GM19467 (cell line): ENCODE measurements around the gene KIFC3.
"Not testable (repeated sequence)": the region's sequence is repeated elsewhere in the genome, so short reads cannot be mapped to it uniquely, and the experiment has no call there.

ENCODE experiments used
- ATAC-seq: cut with Tn5 transposase; IDR thresholded peaks from one replicate; pipeline ENCODE4 v1.9.1; 2021; ENCODE audit warnings: mild to moderate bottlenecking, moderate library complexity; ENCODE audit not compliant: unreplicated experiment

Gene KIFC3

DNA sequence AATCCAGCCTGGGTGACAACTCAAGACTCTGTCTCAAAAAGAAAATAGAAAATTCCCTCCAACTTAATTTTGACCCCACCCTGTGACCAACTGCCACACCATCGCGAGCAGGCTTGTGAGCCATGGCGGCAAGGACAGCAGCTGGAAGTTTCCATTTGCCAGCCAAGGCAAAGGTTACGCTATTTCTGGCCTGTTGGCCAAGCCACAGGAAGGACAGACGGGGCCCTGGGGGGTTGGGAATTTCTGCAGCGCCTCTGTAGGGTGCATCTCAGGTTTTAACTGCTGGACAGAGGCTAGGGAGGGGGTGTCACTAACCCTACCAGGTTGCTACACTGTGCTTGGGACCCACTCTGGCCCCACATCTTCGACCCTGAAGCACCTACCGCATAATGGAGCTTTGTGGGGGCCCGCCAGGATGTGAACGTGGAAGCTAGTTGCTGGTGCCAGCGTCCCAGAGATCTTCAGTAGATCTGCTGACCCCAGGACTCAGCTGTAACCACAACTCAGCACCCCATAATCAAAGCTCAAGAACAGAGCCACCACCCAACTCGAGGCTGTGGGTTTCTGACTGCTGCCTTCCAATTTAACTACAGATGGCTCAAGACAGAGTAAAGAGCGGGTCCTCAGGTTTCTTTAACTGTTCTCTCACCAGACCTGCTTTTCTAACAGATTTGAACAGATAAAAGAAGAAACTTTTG is 10.9 kb downstream of the KIFC3 start:
- ATAC-seq = no peak

GRCh38 chr16:57788951-57789350 is 13.3 kb downstream of the KIFC3 start:
- no peak for ATAC-seq

- no peak for ATAC-seq
These were observed 13.9 kb downstream of the KIFC3 start for GRCh38 chr16:57788252-57788841.

DNA sequence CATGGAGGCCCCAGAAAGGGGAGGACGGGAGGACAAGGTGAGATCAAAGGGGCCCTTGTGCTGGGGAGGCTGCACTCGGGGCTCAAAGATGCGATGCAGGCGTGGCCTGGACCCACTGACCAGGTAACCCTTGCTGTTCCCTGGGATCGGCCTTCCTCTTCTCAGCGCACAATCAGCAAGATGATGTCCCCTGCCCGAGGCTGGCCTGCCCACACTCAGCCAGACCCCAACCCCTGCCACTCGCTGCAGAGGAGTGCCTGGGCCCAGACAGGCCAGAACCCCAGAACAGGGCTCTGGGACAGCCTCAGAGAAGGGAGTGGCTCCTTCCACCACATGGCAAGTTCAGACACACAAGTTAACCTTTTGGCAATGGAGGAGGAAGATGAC is 14.8 kb downstream of the KIFC3 start:
- ATAC-seq = no peak

GRCh38 chr16:57786632-57787518 is 15.4 kb downstream of the KIFC3 start:
- ATAC-seq = no peak

- no peak for ATAC-seq
These were observed 16.4 kb downstream of the KIFC3 start for GRCh38 chr16:57785924-57786323.

- no peak for ATAC-seq
These were observed 16.9 kb downstream of the KIFC3 start for GRCh38 chr16:57785385-57785784.

DNA sequence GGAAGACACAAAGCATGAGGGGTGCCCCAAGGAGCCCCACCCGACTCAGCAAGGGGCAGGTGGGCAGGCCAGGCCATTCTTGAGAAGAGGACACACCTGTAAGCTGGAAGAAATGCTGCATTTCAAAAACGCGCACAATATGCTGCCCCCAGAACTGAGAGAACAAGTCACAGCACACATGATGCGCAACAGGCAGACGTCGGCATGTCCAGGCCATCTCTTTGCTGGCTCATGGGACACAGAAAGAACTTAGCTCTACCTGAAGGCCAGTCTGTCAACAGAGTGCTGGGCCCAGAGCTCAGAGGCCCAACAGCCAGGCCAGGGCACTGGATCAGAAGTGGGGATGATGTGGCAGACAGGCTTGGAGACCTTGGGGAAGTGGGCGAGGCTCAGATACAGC is 18.0 kb downstream of the KIFC3 start:
- ATAC-seq = no peak

DNA sequence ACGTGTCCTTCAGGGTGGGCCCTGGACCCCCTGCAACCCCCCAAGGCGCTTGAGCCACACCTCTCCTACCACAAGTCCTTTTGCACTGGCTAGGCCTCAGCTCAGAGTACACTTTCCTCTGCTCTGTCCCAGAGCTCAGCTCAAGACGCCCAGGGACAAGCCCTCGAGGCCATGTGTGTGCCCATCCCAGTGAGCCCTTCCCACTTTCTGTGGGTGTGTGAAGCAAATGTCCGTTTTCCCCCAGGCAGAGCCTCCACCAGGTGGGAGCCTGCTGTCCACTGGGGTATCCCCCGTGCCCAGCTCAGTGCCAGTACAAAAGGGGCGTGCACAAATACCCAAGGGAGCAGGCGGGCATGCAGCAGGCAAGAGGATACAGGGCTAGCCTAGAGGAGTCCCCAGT is 18.4 kb downstream of the KIFC3 start:
- no peak for ATAC-seq

DNA sequence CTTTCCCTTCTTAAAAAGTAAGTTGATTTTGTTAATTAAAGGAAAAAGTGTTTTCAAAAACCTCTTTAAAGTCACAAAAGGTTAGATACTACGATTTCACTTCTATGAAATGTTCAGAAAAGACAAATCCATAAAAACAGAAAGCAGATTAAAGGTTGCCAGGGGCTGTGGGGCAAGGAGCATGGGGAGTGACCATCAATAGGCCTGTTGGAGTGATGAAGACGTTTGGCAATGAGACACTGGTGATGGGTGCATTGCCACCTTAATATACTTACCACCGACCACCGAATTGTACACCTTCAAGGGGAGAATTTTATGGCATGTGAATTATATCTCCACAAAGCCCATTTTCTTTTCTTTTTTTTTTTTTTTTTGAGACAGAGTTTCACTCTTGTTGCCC is 19.2 kb downstream of the KIFC3 start:
- ATAC-seq = no peak

- not testable (repeated sequence) for ATAC-seq
These were observed 19.7 kb downstream of the KIFC3 start for GRCh38 chr16:57782607-57783055.

GRCh38 chr16:57781741-57782606 is 20.3 kb downstream of the KIFC3 start:
- ATAC-seq = no peak

- no peak for ATAC-seq
These were observed 20.9 kb downstream of the KIFC3 start for GRCh38 chr16:57781349-57781740.

DNA sequence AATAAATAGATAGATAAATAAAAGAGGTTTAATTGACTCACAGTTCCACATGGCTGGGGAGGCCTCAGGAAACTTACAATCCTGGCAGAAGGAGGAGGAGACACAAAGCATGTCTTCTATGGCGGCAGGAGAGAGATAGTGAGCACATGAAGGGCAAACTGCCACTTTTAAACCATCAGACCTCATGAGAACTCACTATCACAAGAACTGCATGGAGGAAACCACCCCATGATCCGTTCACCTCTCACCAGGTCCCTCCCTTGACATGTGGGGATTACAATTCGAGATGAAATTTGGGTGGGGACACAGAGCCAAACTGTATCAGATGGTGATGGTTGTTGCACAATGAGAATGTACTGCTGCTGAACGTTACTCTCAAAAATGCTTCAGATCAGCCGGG is 22.5 kb downstream of the KIFC3 start:
- ATAC-seq = not testable (repeated sequence)

GRCh38 chr16:57778658-57779057 is 23.6 kb downstream of the KIFC3 start:
- ATAC-seq = no peak

GRCh38 chr16:57775661-57776469 is 26.4 kb downstream of the KIFC3 start:
- ATAC-seq = no peak

DNA sequence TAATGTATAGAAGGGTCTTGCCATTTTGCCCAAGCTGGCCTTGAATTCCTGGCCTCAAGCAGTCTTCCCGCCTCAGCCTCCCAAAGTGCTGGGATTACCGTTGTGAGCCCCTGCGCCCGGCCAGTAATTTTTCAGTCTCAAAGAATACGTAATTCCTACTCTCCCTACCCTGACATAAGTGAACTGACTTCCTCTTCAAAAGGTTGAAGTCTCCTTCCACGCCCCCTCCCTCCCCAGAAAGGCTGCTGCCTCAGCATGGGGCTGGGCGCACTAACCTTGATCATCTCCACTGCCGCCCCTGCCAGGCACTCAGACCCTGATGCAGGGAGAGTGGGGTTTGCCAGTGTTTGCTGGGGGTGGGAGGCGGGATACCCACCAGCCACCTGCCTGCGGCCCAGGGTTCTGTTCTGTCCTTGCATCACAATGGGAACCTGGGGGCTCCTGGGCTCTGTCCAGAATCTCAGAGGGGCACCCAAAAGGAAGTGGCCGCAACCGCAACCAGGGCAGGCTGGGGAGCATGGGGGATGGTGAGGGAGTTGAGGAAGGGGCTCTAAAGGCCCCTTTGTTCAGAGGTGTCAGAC is 27.5 kb downstream of the KIFC3 start:
- ATAC-seq = no peak

- ATAC-seq = no peak
These were observed 28.5 kb downstream of the KIFC3 start for GRCh38 chr16:57773655-57774295.

DNA sequence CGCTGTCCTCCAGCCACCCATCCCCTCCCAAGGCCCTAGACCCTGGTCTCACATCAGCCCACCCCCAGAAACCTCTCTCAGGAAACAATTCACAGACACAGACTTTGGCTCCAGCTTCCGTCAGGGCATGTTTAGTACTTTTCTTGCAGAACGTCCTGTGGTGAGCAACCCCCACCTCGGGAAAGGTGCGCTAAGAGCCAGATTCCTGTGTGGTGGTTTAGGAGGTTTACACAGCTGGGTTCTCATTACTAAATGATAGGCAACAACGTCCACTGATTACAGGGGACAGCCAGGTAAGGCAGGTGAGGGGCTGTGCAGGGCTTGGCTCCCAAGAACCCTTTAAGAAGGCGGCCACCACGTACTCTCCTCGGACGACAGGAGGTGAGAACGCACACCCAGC is 29.3 kb downstream of the KIFC3 start:
- ATAC-seq = no peak
